ENCODE measurements around the gene ECPAS.

ECPAS gene

GRCh38 chr9:111474385-111474784 lies 9.8 kb downstream of the ECPAS start:
- no peak for TF ChIP-seq TCF4 (CRISPR knock-in tag; IDR thresholded peaks at IDR 0.05; ENCODE audit: borderline replicate concordance)
- no peak for TF ChIP-seq ZFP3 (CRISPR knock-in tag; IDR thresholded peaks at IDR 0.05)
- no peak for TF ChIP-seq OSR1 (CRISPR knock-in tag; IDR thresholded peaks at IDR 0.05)
- TF ChIP-seq ZC3H10 (CRISPR knock-in tag; IDR thresholded peaks at IDR 0.05) = no peak
- no peak for TF ChIP-seq PPARA (CRISPR knock-in tag; IDR thresholded peaks at IDR 0.05; ENCODE audit: borderline replicate concordance)
- no peak for TF ChIP-seq GLIS3 (CRISPR knock-in tag; IDR thresholded peaks at IDR 0.05)
- no peak for TF ChIP-seq TOX (CRISPR knock-in tag; IDR thresholded peaks at IDR 0.05; ENCODE audit: borderline replicate concordance)
- TF ChIP-seq TSHZ2 (CRISPR knock-in tag; IDR thresholded peaks at IDR 0.05) = no peak
- TF ChIP-seq POU6F1 (CRISPR knock-in tag; IDR thresholded peaks at IDR 0.05; ENCODE audit: borderline replicate concordance, low read depth) = no peak
- no peak for TF ChIP-seq CSDC2 (CRISPR knock-in tag; IDR thresholded peaks at IDR 0.05)
- no peak for TF ChIP-seq BACH2 (CRISPR knock-in tag; IDR thresholded peaks at IDR 0.05; ENCODE audit: borderline replicate concordance)
- TF ChIP-seq SNAI2 (CRISPR knock-in tag; IDR thresholded peaks at IDR 0.05) = no peak
- ATAC-seq = no peak

GRCh38 chr9:111467778-111468367 lies 16.3 kb downstream of the ECPAS start:
- no peak for ATAC-seq
- TF ChIP-seq POU6F1 (CRISPR knock-in tag; IDR thresholded peaks at IDR 0.05; ENCODE audit: borderline replicate concordance, low read depth) = no peak
- no peak for TF ChIP-seq ZC3H10 (CRISPR knock-in tag; IDR thresholded peaks at IDR 0.05)
- no peak for TF ChIP-seq ZNF565 (CRISPR knock-in tag; conservative IDR thresholded peaks at IDR 0.05; ENCODE audit: low read depth)
- no peak for TF ChIP-seq TOX (CRISPR knock-in tag; IDR thresholded peaks at IDR 0.05; ENCODE audit: borderline replicate concordance)
- no peak for TF ChIP-seq ZNF8 (CRISPR knock-in tag; IDR thresholded peaks at IDR 0.05)
- TF ChIP-seq PATZ1 (CRISPR knock-in tag; IDR thresholded peaks at IDR 0.05; ENCODE audit: borderline replicate concordance) = no peak
- no peak for TF ChIP-seq SNAI2 (CRISPR knock-in tag; IDR thresholded peaks at IDR 0.05)
- TF ChIP-seq BACH2 (CRISPR knock-in tag; IDR thresholded peaks at IDR 0.05; ENCODE audit: borderline replicate concordance) = no peak
- no peak for TF ChIP-seq CSRNP3 (CRISPR knock-in tag; IDR thresholded peaks at IDR 0.05)
- TF ChIP-seq ARNTL (CRISPR knock-in tag; IDR thresholded peaks at IDR 0.05; ENCODE audit: borderline replicate concordance, low read depth) = no peak
- TF ChIP-seq CSDC2 (CRISPR knock-in tag; IDR thresholded peaks at IDR 0.05) = no peak
- no peak for TF ChIP-seq CREB5 (CRISPR knock-in tag; IDR thresholded peaks at IDR 0.05; ENCODE audit: low read depth)
- no peak for TF ChIP-seq ZNF70 (CRISPR knock-in tag; IDR thresholded peaks at IDR 0.05)
- TF ChIP-seq ISL1 (CRISPR knock-in tag; IDR thresholded peaks at IDR 0.05) = no peak
- TF ChIP-seq ESRRG (CRISPR knock-in tag; IDR thresholded peaks at IDR 0.05) = no peak
- TF ChIP-seq GLIS3 (CRISPR knock-in tag; IDR thresholded peaks at IDR 0.05) = no peak
- no peak for TF ChIP-seq RARB (CRISPR knock-in tag; IDR thresholded peaks at IDR 0.05)
